ENCODE measurements around the gene NRP1. TPM values are rescaled to one million over a fixed set of nuclear protein-coding genes. Genes with fewer than 3 reads are reported as not detected.

NRP1 gene
- total and polyA plus RNA-seq, 2 of the 8 experiments (the other 6 are each of a cell fraction or from before 2014, with no cell fraction given) = 1.2 to 2.1 TPM

GRCh38 chr10:33295851-33296250 lies 38.6 kb downstream of the NRP1 start:
- Histone ChIP-seq H4K8ac (ENCODE audit: extremely low read depth, insufficient read depth, low read length) (no peak overlapping the region), H3K4me3 (ENCODE audit: extremely low read depth in 1 of 4, insufficient read depth in 2 of 4, low read depth in 3 of 4, low read length in 4 of 4) (no peak overlapping the region), H4K20me1 (replicated peaks in 1 of 2; ENCODE audit: control insufficient read depth in 1 of 2, insufficient read depth in 2 of 2, low read length in 2 of 2) (no peaks in the 10 kb centered on the region), H3K4me2 (ENCODE audit: insufficient read depth in 1 of 2, low read depth in 2 of 2, low read length in 2 of 2) (no peak overlapping the region), H3K14ac (ENCODE audit: insufficient read length) (no peak overlapping the region), H3K36me3 (ENCODE audit: control insufficient read depth in 2 of 4, insufficient read depth in 4 of 4, low read length in 3 of 4) (no peaks in the 10 kb centered on the region), H2BK12ac (ENCODE audit: low read depth, low read length) (no peak overlapping the region), H3K27me3 (replicated peaks in 1 of 4; ENCODE audit: control insufficient read depth in 3 of 4, extremely low read depth in 1 of 4, insufficient read depth in 3 of 4, low read length in 3 of 4) (no peaks in the 10 kb centered on the region), H4K91ac (replicated peaks; ENCODE audit: insufficient read length, low read length) (no peak overlapping the region), H3K23ac (ENCODE audit: insufficient read length) (no peak overlapping the region), H3K18ac (ENCODE audit: extremely low read depth, low read length) (no peak overlapping the region), H3K4me1 (replicated peaks in 1 of 4; ENCODE audit: control insufficient read depth in 3 of 4, insufficient read depth in 4 of 4, low read length in 3 of 4) (no peaks in the 10 kb centered on the region), H4K5ac (ENCODE audit: insufficient read length, low read depth, low read length) (no peak overlapping the region), H3K79me2 (ENCODE audit: control insufficient read depth in 1 of 2, insufficient read depth in 2 of 2, low read length in 2 of 2) (no peaks in the 10 kb centered on the region), H2BK20ac (ENCODE audit: low read length) (no peak overlapping the region), H3K4ac (replicated peaks; ENCODE audit: insufficient read length, low read depth, low read length) (no peak overlapping the region), H3K9ac (replicated peaks in 1 of 4; ENCODE audit: extremely low read depth in 1 of 4, low read depth in 3 of 4, low read length in 3 of 4) (no peak overlapping the region), H3K23me2 (ENCODE audit: low read depth, low read length) (no peaks in the 10 kb centered on the region), H2AK5ac (ENCODE audit: low read depth, low read length) (no peak overlapping the region), H2BK120ac (replicated peaks; ENCODE audit: low read depth, low read length) (no peak overlapping the region), H3K56ac (replicated peaks; ENCODE audit: insufficient read length, low read depth, low read length) (no peak overlapping the region), H2BK15ac (ENCODE audit: low read length) (no peak overlapping the region), H2AFZ (ENCODE audit: low read length) (no peak overlapping the region), H2BK5ac (ENCODE audit: low read depth, low read length) (no peak overlapping the region), H3K79me1 (ENCODE audit: low read depth, low read length) (no peaks in the 10 kb centered on the region), H3K27ac (ENCODE audit: low read depth, low read length) (no peak overlapping the region), H3K9me3 (ENCODE audit: insufficient read depth in 2 of 2, low read depth in 1 of 2, low read length in 1 of 2) (no peaks in the 10 kb centered on the region)
- FAIRE-seq = no peak
- ChIA-PET CTCF (ENCODE audit: partially characterized antibody) (no interaction called here), POLR2A (ENCODE audit: partially characterized antibody) (no interaction called here)
- WGBS, 2 experiments (ENCODE audit: extremely low coverage in 1 of 2, insufficient coverage in 1 of 2, insufficient read length in 1 of 2, insufficient replicate concordance in 2 of 2, low coverage in 1 of 2, low lambda C conversion rate in 2 of 2, missing lambda C conversion rate in 1 of 2) = 92% methylated on average over 2 of the region's 2 CpGs; no CpG with 5 or more reads in 1 of the 2 experiments
- no peak for TF ChIP-seq CBX8 (IDR thresholded peaks at IDR 0.05; ENCODE audit: borderline replicate concordance, low read depth, low read length)
- TF ChIP-seq SP2 (IDR thresholded peaks at IDR 0.05; ENCODE audit: low read length) = no peak
- TF ChIP-seq ATF3 (IDR thresholded peaks at IDR 0.05; ENCODE audit: insufficient read depth, low read depth, low read length) = no peak
- TF ChIP-seq JUND (IDR thresholded peaks at IDR 0.05; ENCODE audit: low read length) = no peak
- no peak for TF ChIP-seq CREB1 (IDR thresholded peaks at IDR 0.05)
- no peak for TF ChIP-seq JUN (IDR thresholded peaks at IDR 0.05; ENCODE audit: low read depth, low read length)
- no peak for TF ChIP-seq SUZ12 (IDR thresholded peaks at IDR 0.05; ENCODE audit: low read length)
- no peak for TF ChIP-seq SRF (IDR thresholded peaks at IDR 0.05; ENCODE audit: low read depth, low read length)
- no peak for DNase-seq (ENCODE audit: low read depth in 1 of 2, low spot score in 2 of 2)
